GM13977 (cell line): ENCODE measurements around the gene SLC25A25.

Source experiments
- DNase-seq: peaks from one replicate; pipeline ENCODE4 v3.0.0; 2012; ENCODE audit warnings: low spot score
- in situ Hi-C: fragments of 300-500 bp; cut with MboI; formaldehyde crosslinking; loops from one replicate; pipeline ENCODE4 v1.12.0; 2022; ENCODE audit warnings: low sequenced_read_pairs, low pct_unique_long_range_greater_than_20kb, mixed read lengths, inconsistent platforms; ENCODE audit not compliant: unreplicated experiment
- TF ChIP-seq, protein P1 (sequence below): IDR thresholded peaks from 2 replicates; pipeline ENCODE4 v1.5.1; 2012; ENCODE audit warnings: mild to moderate bottlenecking, control low read depth; ENCODE audit not compliant: insufficient read depth; ENCODE audit errors: extremely low read depth, missing control alignments

SLC25A25 gene

GRCh38 chr9:128097543-128098296, 29.7 kb downstream of the SLC25A25 start:
- DNase-seq, result no peak
- in situ Hi-C loops, result no loop called here
- TF ChIP-seq, protein P1, sequence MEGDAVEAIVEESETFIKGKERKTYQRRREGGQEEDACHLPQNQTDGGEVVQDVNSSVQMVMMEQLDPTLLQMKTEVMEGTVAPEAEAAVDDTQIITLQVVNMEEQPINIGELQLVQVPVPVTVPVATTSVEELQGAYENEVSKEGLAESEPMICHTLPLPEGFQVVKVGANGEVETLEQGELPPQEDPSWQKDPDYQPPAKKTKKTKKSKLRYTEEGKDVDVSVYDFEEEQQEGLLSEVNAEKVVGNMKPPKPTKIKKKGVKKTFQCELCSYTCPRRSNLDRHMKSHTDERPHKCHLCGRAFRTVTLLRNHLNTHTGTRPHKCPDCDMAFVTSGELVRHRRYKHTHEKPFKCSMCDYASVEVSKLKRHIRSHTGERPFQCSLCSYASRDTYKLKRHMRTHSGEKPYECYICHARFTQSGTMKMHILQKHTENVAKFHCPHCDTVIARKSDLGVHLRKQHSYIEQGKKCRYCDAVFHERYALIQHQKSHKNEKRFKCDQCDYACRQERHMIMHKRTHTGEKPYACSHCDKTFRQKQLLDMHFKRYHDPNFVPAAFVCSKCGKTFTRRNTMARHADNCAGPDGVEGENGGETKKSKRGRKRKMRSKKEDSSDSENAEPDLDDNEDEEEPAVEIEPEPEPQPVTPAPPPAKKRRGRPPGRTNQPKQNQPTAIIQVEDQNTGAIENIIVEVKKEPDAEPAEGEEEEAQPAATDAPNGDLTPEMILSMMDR, result no peak

DNA sequence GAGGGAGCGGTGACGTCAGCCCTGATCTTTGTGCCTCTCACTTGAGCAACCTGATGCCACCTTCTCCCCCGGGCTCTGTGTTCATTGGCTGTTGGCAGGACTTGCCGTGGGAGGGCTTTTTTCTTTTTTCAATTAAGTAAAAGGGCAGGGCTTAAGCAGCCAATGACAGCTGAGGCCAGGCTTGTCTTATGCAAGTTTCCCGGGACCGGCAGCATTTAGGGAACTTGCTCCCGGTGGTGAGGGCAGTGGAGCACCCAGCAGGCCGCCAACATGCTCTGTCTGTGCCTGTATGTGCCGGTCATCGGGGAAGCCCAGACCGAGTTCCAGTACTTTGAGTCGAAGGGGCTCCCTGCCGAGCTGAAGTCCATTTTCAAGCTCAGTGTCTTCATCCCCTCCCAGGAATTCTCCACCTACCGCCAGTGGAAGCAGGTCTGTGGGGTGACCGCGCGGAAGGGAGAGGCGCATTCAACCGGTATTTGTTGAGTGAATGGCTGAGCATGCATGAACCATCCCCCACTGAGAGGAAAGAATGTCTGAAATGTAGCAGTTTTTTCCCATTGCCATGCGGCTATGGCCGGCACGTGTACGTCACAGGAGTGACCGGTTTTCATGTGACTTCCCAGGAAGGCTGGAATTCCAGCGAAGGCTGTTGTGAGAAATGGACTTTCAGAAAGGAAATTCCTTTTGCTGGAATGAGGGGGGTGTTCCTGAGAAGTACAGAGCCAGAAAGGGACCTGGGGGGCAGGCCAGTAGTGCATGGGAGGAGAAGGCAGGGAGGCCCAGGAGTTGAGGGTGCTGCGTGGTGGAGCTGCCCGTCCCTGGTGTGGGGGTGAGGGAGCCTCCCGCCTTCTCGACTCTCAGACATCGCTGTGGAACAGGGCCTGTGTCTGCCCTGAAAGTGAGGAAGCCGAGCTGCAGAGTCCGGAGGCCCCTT, 30.5 kb downstream of the SLC25A25 start:
- DNase-seq, result no peak
- TF ChIP-seq, protein P1, result no peak
- in situ Hi-C loops, result no loop called here

DNA sequence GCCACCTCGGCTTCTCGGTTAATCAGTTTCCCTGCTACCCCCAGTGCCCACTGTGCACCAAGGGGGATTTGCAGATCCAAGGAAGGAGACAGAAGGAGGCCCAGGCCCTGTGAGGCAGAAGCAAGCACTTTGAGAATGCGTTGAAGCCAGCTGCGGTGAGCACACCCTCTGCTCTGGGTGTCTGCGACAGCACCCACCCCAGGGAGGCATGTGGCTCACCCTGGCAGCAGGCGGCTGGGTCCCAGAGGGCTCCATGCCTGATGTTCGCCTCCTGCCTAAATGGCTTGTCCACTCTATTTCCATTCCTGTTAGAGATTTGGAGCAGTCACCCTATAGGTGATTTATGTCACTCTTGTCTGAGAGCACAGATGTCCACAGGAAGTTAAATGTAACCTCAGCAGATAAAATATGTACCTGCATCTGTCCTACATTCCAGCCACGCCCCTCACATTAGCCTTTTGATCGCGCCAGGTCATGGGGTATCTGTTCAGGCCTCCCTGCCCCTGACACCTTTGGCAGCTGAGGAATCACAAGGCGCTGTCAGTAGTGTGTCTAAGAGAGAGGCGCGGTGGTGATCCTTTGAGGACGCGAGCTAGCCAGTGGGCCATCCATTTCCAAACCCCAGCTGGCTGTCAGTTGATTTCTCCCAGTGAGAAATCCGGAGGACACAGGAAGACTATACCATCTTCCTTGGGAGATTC, 31.3 kb downstream of the SLC25A25 start:
- TF ChIP-seq, protein P1, result no peak
- no peak for DNase-seq
- in situ Hi-C loops, result no loop called here

- in situ Hi-C loops, result no loop called here
- DNase-seq, result no peak
- TF ChIP-seq, protein P1, result no peak
Measured at GRCh38 chr9:128099932-128100491, 32.0 kb downstream of the SLC25A25 start.

DNA sequence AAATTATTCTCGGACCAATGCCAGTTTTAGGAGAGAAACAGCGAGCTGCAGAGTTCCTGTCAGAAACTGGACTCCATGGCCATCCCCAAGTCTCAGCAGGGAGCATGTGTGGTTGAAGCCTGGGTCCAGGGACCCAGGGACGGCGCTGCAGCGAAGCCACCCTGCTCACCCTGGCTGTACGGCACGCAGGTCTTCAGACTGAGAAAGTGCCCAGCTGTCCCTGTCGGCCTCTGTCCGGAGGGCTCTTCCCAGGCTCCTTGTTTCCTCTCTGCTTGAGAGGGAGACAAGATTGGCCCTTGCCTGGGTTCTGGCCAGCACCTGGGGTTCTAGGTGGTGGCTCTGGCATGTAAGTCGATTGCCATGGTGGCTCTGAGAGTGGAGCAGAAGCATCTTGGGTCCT, 32.5 kb downstream of the SLC25A25 start:
- in situ Hi-C loops, result no loop called here
- DNase-seq, result no peak
- TF ChIP-seq, protein P1, result no peak

DNA sequence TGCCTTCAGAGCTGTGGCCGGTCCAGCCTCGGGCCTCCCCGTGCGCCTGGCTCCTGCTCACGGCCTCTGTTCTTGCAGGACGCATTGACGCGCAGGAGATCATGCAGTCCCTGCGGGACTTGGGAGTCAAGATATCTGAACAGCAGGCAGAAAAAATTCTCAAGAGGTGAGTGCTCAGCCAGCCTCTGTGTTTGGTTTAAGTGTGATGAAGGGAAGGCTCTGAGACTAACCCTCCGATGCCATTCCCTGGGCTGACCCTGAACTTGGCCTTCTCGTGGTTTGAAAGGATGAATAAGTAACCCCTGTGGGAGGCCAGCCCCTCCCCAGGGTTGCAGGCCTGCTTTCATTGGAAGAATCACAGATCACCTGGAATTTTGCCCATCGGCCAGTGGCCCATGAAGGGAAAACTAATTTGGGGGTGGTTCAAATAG, 33.2 kb downstream of the SLC25A25 start:
- in situ Hi-C loops, result no loop called here
- TF ChIP-seq, protein P1, result no peak
- DNase-seq, result no peak
